NB4 (cell line): ENCODE results near the gene NFATC4.

ENCODE experiments used
- DNase-seq: peaks from one replicate; pipeline ENCODE4 v3.0.0; 2010; ENCODE audit warnings: low read depth
- H3K4me3 ChIP-seq: one replicate; pipeline ENCODE4 v1.5.1; 2011; ENCODE audit warnings: mild to moderate bottlenecking, low read depth, low read length, moderate library complexity
- MYC ChIP-seq: IDR thresholded peaks from 2 replicates; pipeline ENCODE4 v1.6.1; 2011; ENCODE audit warnings: low read depth, low read length
- POLR2A ChIP-seq: IDR thresholded peaks from 2 replicates; pipeline ENCODE4 v1.6.1; 2011; ENCODE audit warnings: mild to moderate bottlenecking; ENCODE audit not compliant: insufficient read length; ENCODE audit errors: extremely low read depth
- TF ChIP-seq, protein P1 (sequence below): IDR thresholded peaks from one replicate; pipeline ENCODE4 v1.5.1; 2012; ENCODE audit warnings: low read depth, low read length
- TF ChIP-seq, protein P2 (sequence below): IDR thresholded peaks from 2 replicates; pipeline ENCODE4 v1.6.1; 2011; ENCODE audit warnings: low read depth, low read length

NFATC4 gene

DNA sequence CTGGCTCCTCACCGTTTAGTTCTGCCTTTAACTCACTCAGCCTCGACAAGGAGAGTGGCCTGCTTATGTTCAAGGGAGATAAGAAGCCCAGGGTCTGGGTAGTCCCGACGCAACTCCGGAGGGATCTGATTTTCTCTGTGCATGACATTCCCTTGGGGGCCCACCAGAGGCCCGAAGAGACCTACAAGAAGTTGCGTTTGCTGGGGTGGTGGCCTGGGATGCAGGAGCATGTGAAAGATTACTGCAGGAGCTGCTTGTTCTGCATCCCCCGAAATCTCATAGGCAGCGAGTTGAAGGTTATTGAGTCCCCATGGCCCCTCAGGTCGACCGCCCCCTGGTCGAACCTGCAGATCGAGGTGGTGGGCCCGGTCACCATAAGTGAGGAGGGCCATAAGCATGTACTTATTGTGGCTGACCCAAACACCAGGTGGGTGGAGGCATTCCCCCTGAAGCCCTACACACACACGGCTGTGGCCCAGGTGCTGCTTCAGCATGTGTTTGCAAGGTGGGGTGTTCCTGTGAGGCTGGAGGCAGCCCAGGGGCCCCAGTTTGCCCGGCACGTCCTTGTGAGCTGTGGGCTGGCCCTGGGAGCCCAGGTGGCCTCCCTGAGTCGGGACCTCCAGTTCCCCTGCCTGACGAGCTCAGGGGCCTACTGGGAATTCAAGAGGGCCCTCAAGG is 48.4 kb downstream of the NFATC4 start:
- H3K4me3 ChIP-seq = no peak overlapping the region
- DNase-seq = no peak
- TF ChIP-seq, protein P1, sequence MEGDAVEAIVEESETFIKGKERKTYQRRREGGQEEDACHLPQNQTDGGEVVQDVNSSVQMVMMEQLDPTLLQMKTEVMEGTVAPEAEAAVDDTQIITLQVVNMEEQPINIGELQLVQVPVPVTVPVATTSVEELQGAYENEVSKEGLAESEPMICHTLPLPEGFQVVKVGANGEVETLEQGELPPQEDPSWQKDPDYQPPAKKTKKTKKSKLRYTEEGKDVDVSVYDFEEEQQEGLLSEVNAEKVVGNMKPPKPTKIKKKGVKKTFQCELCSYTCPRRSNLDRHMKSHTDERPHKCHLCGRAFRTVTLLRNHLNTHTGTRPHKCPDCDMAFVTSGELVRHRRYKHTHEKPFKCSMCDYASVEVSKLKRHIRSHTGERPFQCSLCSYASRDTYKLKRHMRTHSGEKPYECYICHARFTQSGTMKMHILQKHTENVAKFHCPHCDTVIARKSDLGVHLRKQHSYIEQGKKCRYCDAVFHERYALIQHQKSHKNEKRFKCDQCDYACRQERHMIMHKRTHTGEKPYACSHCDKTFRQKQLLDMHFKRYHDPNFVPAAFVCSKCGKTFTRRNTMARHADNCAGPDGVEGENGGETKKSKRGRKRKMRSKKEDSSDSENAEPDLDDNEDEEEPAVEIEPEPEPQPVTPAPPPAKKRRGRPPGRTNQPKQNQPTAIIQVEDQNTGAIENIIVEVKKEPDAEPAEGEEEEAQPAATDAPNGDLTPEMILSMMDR = no peak
- TF ChIP-seq POLR2A (no peak), MYC (no peak)
- TF ChIP-seq, protein P2, sequence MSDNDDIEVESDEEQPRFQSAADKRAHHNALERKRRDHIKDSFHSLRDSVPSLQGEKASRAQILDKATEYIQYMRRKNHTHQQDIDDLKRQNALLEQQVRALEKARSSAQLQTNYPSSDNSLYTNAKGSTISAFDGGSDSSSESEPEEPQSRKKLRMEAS = no peak

DNA sequence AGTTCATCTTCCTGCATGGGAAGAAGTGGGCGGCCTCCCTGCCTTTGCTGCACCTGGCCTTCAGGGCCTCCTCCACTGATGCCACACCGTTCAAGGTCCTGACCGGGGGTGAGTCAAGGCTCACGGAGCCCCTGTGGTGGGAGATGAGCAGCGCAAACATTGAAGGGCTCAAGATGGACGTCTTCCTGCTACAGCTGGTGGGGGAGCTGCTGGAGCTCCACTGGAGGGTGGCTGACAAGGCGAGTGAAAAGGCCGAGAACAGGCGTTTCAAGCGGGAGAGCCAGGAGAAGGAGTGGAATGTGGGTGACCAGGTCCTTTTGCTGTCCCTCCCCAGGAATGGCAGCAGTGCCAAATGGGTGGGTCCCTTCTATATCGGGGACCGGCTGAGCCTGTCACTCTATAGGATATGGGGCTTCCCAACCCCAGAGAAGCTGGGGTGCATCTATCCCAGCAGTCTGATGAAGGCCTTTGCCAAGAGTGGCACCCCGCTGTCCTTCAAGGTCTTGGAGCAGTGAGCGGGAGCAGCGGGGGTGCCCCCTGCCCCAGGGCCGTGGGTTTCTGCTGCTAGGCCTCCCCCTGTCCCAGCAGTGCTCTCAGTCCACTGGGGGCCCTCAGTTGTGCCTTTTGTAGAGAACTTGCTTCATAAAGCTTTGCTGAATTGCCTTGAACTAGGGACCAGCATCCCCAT is 49.1 kb downstream of the NFATC4 start:
- TF ChIP-seq POLR2A (no peak), MYC (no peak)
- TF ChIP-seq, protein P1 = no peak
- no peak overlapping the region for H3K4me3 ChIP-seq
- DNase-seq = no peak

DNA sequence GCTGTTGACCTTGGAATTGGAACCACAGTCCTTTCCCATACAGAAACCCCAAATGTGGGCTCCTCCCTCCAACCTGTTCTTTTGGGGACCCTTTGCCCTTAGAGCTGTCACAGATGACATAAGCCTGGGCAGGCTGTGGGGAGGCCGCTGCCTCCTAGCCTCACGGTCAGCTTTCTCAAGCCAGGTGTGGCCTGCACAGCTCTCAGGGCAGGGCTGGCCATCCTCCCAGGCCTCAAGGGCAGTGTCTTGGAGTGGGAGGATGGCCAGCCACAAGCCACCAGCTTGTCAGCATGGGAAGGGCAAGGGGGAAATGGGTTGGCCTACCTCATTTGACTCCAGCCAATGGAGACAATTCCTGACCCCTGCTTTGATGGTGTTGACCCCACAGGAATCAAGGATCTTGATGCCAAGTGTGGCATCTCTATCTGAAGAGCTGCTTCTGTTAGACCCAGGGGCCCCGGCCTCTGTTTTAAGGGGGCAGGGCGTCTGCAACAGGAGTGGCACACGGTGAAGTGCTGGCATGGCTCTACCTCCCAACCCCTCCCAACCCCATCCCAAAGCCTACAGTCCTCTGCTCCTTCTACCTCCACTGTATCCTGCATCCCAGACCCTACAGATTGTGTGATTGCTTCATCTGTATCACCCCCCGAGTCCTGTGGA is 50.0 kb downstream of the NFATC4 start:
- no peak for TF ChIP-seq POLR2A
- TF ChIP-seq, protein P1 = no peak
- TF ChIP-seq, protein P2 = no peak
- TF ChIP-seq MYC = no peak
- no peak overlapping the region for H3K4me3 ChIP-seq
- no peak for DNase-seq

DNA sequence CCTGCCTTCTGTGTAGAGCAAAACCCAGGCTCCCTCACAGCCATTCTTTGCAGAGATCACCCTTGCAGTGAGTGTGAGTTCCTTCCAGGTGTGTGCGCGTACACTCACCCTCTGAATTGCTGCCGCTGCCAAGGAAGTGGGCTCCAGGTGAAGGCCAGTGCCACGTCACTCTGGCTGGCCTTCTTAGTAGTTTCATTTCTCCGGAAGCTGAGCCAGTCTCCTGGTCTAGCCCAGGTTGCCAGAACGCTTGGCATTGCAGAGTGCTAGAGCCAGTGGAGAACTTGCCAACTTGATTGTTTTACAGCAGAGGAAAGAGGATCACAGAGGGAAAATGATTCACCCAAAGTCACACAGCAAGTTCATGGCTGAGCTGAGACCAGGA is 50.5 kb downstream of the NFATC4 start:
- no peak for DNase-seq
- no peak for TF ChIP-seq POLR2A
- TF ChIP-seq, protein P1 = no peak
- TF ChIP-seq, protein P2 = no peak
- no peak for TF ChIP-seq MYC
- H3K4me3 ChIP-seq = no peak overlapping the region

DNA sequence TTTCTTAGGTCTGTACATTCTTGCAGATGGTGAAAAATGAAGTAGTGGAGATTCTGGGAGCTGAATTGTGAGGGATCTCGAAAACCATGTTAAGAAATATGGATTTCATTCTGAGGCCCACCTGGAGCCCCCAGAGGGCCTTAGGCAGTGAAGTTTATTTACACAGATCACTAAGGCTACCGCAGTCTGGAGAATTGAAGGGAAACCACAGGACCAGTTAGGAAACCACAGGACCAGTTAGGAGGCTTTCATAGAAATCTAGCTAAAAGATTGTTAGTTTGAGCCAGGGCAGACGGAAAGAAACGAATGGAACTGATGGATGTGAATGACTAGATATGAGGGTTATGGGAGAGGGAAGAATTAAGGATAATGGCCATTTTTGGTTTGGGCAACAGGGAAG is 54.3 kb downstream of the NFATC4 start:
- H3K4me3 ChIP-seq = no peak overlapping the region
- DNase-seq = peak; percentile 52
- no peak for TF ChIP-seq MYC
- TF ChIP-seq POLR2A = no peak
- TF ChIP-seq, protein P2 = no peak
- TF ChIP-seq, protein P1 = no peak
